K562 (cell line): ENCODE results near the gene KCTD15. TPM values are rescaled to one million over a fixed set of nuclear protein-coding genes. Genes with fewer than 3 reads are reported as not detected.

ENCODE experiments used
- DDX20 ChIP-seq: fragments of 450-650 bp; IDR thresholded peaks from 2 replicates; pipeline ENCODE4 v1.6.1; 2016; ENCODE audit warnings: missing genetic modification characterization, low read depth, mild to moderate bottlenecking, missing compliant biosample characterization, moderate library complexity
- E2F6 ChIP-seq, 2 experiments: IDR thresholded peaks; 2 replicates each; pipeline ENCODE4 v1.6.1; 2011; ENCODE audit warnings: borderline replicate concordance in 1 of 2, control low read depth in 1 of 2, low read depth in 1 of 2, low read length in 1 of 2, mild to moderate bottlenecking in 1 of 2, mixed read lengths in 1 of 2, moderate library complexity in 1 of 2; ENCODE audit not compliant: insufficient read depth in 1 of 2, insufficient read length in 1 of 2, poor library complexity in 1 of 2, severe bottlenecking in 1 of 2; ENCODE audit errors: extremely low read depth in 1 of 2
- EHMT2 ChIP-seq: fragments of 450-650 bp; IDR thresholded peaks from 2 replicates; pipeline ENCODE4 v1.6.1; 2018; ENCODE audit warnings: antibody characterized with exemption
- HDAC2 ChIP-seq: fragments of 450-650 bp; IDR thresholded peaks from 2 replicates; pipeline ENCODE4 v1.6.1; 2016; ENCODE audit warnings: mild to moderate bottlenecking
- ILK ChIP-seq: fragments of 450-650 bp; IDR thresholded peaks from 2 replicates; pipeline ENCODE4 v1.6.1; 2016; ENCODE audit warnings: missing genetic modification characterization, low read depth, mild to moderate bottlenecking, missing compliant biosample characterization, moderate library complexity, borderline replicate concordance
- IRF2 ChIP-seq: sonication (generic); formaldehyde crosslinking; IDR thresholded peaks from 2 replicates; pipeline ENCODE4 v1.8.1; 2022; ENCODE audit warnings: mild to moderate bottlenecking, missing genetic modification reagents
- MIER1 ChIP-seq: fragments of 450-650 bp; IDR thresholded peaks from 2 replicates; pipeline ENCODE4 v1.6.1; 2016; ENCODE audit warnings: antibody characterized with exemption, mild to moderate bottlenecking, low read depth
- MXI1 ChIP-seq: IDR thresholded peaks from 2 replicates; pipeline ENCODE4 v1.6.1; 2011; ENCODE audit warnings: low read depth, mild to moderate bottlenecking, improper control_type of control experiment, low read length
- PRDM10 ChIP-seq: fragments of 450-650 bp; IDR thresholded peaks from 2 replicates; pipeline ENCODE4 v1.6.1; 2018; ENCODE audit not compliant: partially characterized antibody
- PRPF4 ChIP-seq: fragments of 200-400 bp; formaldehyde crosslinking; IDR thresholded peaks from one replicate; pipeline ENCODE4 v1.6.1; 2017; ENCODE audit warnings: low read length, low read depth, mild to moderate bottlenecking; ENCODE audit not compliant: insufficient read depth, poor library complexity, severe bottlenecking
- SRF ChIP-seq, 2 experiments: fragments of 250-450, 450-650 bp in 1 of 2; sonication (Bioruptor Pico) in 1 of 2; sonication (generic) in 1 of 2; formaldehyde crosslinking; IDR thresholded peaks; 2 replicates each; pipeline versions ENCODE4 v1.5.0 to v1.5.1; 2020 to 2022; ENCODE audit warnings: mild to moderate bottlenecking in 1 of 2, missing genetic modification reagents in 1 of 2
- TAF9B ChIP-seq: fragments of 450-650 bp; IDR thresholded peaks from 2 replicates; pipeline ENCODE4 v1.6.1; 2018; ENCODE audit warnings: mild to moderate bottlenecking; ENCODE audit not compliant: partially characterized antibody
- XRCC5 ChIP-seq: fragments of 200-400 bp; formaldehyde crosslinking; IDR thresholded peaks from 2 replicates; pipeline ENCODE4 v1.6.1; 2017; ENCODE audit warnings: low read depth, mild to moderate bottlenecking, low read length
- ZKSCAN8 ChIP-seq: fragments of 200-800 bp; sonication (Bioruptor generic); IDR thresholded peaks from 2 replicates; pipeline ENCODE4 v1.6.1; 2016; ENCODE audit warnings: missing genetic modification characterization, missing compliant biosample characterization
- ZNF175 ChIP-seq: fragments of 200-800 bp; sonication (Bioruptor generic); IDR thresholded peaks from 2 replicates; pipeline ENCODE4 v1.6.1; 2016; ENCODE audit warnings: low read depth, mild to moderate bottlenecking, missing genetic modification characterization, missing compliant biosample characterization
- ZNF561 ChIP-seq: fragments of 450-650 bp; formaldehyde crosslinking; conservative IDR thresholded peaks from 2 replicates; pipeline ENCODE4 v1.4.0; 2020; ENCODE audit warnings: mild to moderate bottlenecking, moderate library complexity
- polyA plus RNA-seq, 8 experiments: library from polyadenylated mRNA; depleted of rRNA in 4 of 8; stranded (reverse) in 5 of 8; unstranded in 3 of 8; fragments of >200 nt; fragmentation: Nextera tagmentation in 2 of 8; fragmentation: Illumina TruSeq in 1 of 8; extraction: Ambion mirVana in 2 of 8; extraction: Trizol in 1 of 8; gene quantifications; 2 replicates each; pipeline versions ENCODE4 v1.2.1 to v1.2.3, GENCODE V29; 2011 to 2014; ENCODE audit warnings: inconsistent platforms in 1 of 8, missing spikeins in 1 of 8
- total RNA-seq, 7 experiments: library from RNA; depleted of rRNA in 6 of 7; stranded (reverse); fragments of >200 nt in 6 of 7; fragmentation: Illumina TruSeq in 2 of 7; extraction: Trizol in 2 of 7; gene quantifications; 2 replicates each; pipeline versions ENCODE4 v1.2.1 to v1.2.3, GENCODE V29; 2011 to 2021; ENCODE audit warnings: low replicate concordance in 1 of 7
- TF ChIP-seq, protein P1 (sequence below): fragments of 450-650 bp; formaldehyde crosslinking; IDR thresholded peaks from 2 replicates; pipeline ENCODE4 v1.4.0; 2020; ENCODE audit warnings: mild to moderate bottlenecking, moderate library complexity
- TF ChIP-seq, protein P2 (sequence below): fragments of 250-450 bp; sonication (Bioruptor Pico); IDR thresholded peaks from 2 replicates; pipeline ENCODE4 v1.5.0; 2020; ENCODE audit warnings: mild to moderate bottlenecking

Gene KCTD15
- total and polyA plus RNA-seq, 9 of the 15 experiments (the other 6 are each of a cell fraction or from before 2014, with no cell fraction given) = 1.7 to 49.0 (median 11.8) TPM

GRCh38 chr19:33795370-33796163, 1.1 kb upstream of the KCTD15 start (continued):
- TF ChIP-seq PRDM10 (no peak), MXI1 (no peak), HDAC2 (0 out of 2 replicates have a peak, but pooled peaks have one; percentile 19), ILK (tag) (no peak), ZKSCAN8 (CRISPR knock-in tag) (no peak), SRF (CRISPR knock-in tag; IDR thresholded peaks at IDR 0.05) (no peak), MIER1 (no peak), DDX20 (tag) (no peak), TAF9B (no peak), ZNF561 (CRISPR knock-in tag) (no peak), PRPF4 (peak; percentile 56), XRCC5 (no peak), ZNF175 (CRISPR knock-in tag) (no peak), EHMT2 (no peak), IRF2 (CRISPR knock-in tag) (no peak), E2F6 (IDR thresholded peaks at IDR 0.05; ENCODE audit: borderline replicate concordance in 1 of 2, extremely low read depth in 1 of 2, insufficient read depth in 1 of 2, insufficient read length in 1 of 2, low read depth in 1 of 2, low read length in 1 of 2, poor library complexity in 1 of 2, severe bottlenecking in 1 of 2) (peak in 1 of 2 experiments; percentile 54)
- TF ChIP-seq, protein P1, sequence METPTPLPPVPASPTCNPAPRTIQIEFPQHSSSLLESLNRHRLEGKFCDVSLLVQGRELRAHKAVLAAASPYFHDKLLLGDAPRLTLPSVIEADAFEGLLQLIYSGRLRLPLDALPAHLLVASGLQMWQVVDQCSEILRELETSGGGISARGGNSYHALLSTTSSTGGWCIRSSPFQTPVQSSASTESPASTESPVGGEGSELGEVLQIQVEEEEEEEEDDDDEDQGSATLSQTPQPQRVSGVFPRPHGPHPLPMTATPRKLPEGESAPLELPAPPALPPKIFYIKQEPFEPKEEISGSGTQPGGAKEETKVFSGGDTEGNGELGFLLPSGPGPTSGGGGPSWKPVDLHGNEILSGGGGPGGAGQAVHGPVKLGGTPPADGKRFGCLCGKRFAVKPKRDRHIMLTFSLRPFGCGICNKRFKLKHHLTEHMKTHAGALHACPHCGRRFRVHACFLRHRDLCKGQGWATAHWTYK = no peak
- TF ChIP-seq, protein P2, sequence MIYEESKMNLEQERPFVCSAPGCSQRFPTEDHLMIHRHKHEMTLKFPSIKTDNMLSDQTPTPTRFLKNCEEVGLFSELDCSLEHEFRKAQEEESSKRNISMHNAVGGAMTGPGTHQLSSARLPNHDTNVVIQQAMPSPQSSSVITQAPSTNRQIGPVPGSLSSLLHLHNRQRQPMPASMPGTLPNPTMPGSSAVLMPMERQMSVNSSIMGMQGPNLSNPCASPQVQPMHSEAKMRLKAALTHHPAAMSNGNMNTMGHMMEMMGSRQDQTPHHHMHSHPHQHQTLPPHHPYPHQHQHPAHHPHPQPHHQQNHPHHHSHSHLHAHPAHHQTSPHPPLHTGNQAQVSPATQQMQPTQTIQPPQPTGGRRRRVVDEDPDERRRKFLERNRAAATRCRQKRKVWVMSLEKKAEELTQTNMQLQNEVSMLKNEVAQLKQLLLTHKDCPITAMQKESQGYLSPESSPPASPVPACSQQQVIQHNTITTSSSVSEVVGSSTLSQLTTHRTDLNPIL = no peak
